GM18861 (cell line): ENCODE results near the gene ANKRD29.

ENCODE experiments used
- ATAC-seq: cut with Tn5 transposase; IDR thresholded peaks from one replicate; pipeline ENCODE4 v1.9.1; 2021; ENCODE audit not compliant: unreplicated experiment

Gene ANKRD29

DNA sequence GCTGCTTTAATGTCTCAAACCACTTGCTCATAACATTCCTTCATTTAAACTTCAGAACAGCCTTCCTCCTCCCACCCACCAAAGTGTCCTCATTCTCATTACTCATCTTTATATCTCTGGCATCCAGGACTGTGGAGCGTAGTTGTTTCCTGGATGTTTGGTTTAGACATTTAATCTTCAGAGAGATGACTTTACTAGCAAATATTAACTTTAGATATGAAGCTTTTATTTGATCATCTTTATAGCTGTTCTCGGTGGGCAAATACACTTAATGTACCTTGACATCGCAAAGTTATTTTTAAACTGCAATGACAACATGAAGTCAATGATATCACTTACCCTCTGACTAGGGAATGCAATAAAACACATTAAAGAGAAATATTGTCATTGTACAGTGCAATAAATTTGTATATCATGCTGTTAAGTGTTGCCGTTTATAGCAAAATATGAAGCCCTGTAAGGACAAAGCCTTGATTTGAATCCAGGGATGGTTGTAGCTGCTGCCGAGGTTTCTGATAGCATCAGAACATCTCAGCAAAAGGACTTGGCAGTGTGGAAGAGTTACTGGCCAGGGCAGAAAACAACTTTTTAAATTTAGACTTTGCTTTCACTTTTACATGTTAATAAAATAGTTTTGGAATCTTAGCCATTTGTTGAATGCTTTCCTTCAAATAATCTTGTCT is 21.9 kb upstream of the ANKRD29 start:
- ATAC-seq, result no peak

DNA sequence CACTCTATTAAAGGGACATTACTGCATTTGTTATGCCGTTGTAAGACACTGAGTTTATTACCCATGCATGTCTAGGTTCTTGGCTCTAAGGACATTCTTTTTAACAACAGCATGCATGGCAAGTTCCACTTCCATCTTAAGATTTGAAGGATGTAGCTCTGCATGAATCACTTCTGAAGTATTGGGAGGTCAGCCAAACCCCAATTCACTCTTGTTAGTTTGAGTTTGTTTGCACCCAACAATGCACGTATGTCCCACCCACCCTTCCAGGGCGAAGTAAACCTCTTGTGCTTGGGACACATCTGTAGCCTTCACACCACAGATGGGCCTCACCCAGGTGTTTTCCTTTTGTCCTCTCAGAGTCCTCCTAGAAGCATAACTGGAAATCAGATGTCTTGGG is 21.0 kb upstream of the ANKRD29 start:
- no peak for ATAC-seq

DNA sequence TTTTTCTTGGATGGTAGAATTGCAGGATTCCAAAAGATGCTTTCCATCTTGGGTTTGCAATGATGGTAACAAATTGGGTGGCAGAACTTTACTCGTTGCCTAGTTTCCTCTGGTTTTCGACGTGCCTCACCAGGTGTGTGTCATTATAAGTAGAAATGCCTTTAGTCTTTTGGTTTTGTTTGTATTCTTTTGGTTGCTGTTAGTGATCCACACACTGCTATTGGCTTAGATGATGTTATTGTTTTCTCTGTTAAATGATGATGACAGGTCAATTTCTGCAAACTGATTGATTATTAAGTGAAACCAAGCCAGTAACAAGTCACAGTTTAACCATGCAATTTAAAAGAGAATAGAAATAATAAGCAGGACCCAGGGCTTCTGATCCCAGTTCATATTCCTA is 20.4 kb upstream of the ANKRD29 start:
- no peak for ATAC-seq

- ATAC-seq, result peak; percentile 43
Measured at GRCh38 chr18:23682472-23682871, 19.8 kb upstream of the ANKRD29 start.

DNA sequence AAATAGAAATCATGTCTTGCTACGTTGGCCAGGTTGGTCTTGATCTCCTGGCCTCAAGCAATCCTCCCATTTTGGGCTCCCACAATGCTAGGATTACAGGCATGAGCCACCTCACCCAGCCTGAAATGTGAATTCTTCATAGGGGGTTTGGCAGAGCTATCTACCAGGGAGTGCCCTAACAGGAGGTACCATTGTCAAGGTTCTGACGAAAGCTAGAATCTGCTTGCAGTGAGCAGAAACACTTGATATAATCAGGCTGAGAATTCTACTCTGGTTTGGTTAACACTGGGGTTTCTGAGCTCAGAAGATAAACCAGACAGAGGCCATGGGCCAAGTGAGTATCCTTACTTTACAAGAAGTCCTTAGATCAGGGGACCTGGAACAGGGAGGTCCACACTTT is 19.3 kb upstream of the ANKRD29 start:
- no peak for ATAC-seq

DNA sequence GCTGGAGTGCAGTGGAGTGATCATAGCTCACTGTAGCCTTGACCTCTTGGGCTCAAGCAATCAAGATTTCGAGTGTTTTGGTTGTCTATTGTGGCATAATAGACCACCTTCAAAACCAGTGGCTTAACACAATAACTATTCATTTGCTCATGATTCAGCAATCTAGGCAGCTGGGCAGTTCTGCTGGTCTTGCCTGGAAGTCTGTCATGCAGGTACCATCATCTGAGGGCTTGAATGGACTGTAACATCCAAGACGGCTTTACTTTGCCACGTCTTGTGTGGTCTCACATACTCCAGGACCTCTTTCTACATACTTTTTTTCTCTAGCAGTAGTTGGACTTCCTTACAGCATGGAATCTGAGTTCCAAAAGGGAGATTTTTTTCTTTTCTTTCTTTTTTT is 13.2 kb upstream of the ANKRD29 start:
- ATAC-seq, result no peak

DNA sequence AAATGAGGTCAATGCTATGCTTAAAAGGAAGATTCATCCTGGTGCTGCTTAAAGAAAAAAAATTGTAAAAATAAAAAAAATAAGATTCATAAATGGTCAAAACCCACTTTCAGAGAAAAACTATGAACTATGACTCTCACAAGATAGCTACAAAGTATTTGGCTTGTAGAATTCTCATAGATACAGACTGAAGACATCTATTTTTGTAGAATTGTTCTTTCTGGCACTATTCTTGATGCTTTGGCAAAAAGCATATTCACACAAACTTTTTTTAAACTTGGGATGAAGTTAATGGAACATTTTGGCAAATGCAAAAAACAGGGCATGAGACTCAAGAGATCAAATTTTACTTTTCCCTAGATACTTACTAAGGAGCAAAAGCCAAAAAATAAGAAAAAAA is 12.5 kb upstream of the ANKRD29 start:
- no peak for ATAC-seq

DNA sequence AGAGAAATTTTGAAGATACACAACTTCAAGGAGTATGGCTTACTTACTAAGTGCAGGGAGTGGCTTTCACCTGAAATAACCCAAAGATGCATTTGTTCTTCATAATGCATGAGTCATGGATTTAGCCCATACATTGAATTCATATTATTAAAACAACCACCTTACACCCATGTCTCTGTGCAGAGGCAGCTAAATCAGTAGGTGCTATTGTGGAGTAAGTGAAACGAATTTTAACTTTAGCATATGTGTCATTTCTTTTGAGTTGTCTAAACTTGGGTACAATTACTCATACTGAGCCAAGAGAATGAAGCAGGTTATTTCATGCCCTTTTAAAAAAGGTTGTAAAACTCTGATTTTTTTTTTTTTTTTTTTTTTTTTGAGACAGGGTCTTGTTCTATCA is 11.0 kb upstream of the ANKRD29 start:
- no peak for ATAC-seq

GRCh38 chr18:23671564-23671963 is 8.9 kb upstream of the ANKRD29 start:
- ATAC-seq, result no peak

DNA sequence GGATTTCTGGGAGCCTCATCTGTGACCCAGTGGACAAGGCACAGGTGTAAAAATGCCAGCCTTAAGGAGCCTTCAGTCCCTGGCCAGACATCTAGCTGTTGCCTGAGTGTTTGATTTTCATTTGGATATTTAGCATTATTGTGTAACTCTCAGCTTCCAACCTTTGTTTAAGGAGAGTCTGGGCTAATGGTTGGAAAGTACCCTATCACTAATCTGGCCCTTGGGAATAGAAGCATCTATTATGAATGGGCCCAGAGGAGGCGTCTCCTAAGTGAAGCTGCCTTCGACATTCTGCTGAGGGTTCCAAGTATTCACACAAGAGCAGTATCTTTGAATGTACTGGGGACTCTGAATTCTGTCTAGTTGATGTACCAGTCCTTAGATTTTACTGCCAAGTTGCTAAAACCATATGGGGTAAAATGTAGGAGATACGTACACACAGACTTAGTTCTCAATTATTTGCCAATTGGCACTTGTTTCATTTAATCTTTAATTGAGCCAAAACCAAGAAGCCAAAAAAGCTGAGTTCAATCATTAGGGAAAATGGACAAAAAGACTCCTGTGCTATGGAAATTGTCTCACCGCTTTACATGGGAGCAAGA is 7.2 kb upstream of the ANKRD29 start:
- ATAC-seq, result no peak

- no peak for ATAC-seq
Measured at GRCh38 chr18:23669202-23669766, 6.6 kb upstream of the ANKRD29 start.

DNA sequence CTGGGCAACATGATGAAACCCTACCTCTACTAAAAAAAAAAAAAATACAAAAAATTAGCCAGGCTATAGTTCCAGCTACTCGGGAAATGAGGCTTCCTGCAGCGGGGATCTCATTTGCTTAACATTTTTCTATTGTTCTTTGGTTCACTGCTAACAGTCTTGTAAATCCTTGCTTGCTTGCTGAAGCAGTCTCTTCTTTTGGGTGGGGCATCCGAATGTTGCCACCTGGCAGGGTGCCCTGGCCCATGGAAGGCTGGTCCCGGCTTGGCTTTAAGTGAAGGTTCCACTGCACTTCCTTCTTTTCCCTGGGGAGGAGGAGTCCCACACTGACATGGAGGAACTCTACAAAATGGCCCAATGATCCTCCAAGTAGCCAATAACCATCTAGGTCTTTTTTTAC is 6.0 kb upstream of the ANKRD29 start:
- ATAC-seq, result no peak

- no peak for ATAC-seq
Measured at GRCh38 chr18:23667114-23667513, 4.4 kb upstream of the ANKRD29 start.

DNA sequence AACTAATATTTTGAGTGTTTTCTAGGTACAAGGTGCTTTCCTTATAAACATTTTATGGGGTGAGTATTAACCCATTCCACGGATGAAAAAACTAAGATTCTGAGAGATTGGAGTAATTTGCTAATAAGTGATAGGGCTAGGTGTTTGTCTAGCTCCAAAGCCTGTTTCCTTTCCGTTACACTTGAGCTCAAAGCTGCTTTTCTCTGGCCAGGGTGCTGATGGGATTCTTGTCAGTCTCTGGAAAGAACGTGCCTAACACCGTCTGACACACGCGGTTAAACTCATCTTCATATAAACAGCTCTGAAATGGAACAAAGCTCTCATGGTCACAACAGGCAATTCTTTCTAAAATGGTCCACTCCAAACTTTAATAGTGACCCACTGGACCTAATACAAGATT is 2.0 kb upstream of the ANKRD29 start:
- no peak for ATAC-seq

- ATAC-seq, result no peak
Measured at GRCh38 chr18:23661735-23662308, 889 bp downstream of the ANKRD29 start.

GRCh38 chr18:23658285-23658684 is 4.4 kb downstream of the ANKRD29 start:
- ATAC-seq, result no peak

GRCh38 chr18:23652232-23652631 is 10.5 kb downstream of the ANKRD29 start:
- ATAC-seq, result no peak

DNA sequence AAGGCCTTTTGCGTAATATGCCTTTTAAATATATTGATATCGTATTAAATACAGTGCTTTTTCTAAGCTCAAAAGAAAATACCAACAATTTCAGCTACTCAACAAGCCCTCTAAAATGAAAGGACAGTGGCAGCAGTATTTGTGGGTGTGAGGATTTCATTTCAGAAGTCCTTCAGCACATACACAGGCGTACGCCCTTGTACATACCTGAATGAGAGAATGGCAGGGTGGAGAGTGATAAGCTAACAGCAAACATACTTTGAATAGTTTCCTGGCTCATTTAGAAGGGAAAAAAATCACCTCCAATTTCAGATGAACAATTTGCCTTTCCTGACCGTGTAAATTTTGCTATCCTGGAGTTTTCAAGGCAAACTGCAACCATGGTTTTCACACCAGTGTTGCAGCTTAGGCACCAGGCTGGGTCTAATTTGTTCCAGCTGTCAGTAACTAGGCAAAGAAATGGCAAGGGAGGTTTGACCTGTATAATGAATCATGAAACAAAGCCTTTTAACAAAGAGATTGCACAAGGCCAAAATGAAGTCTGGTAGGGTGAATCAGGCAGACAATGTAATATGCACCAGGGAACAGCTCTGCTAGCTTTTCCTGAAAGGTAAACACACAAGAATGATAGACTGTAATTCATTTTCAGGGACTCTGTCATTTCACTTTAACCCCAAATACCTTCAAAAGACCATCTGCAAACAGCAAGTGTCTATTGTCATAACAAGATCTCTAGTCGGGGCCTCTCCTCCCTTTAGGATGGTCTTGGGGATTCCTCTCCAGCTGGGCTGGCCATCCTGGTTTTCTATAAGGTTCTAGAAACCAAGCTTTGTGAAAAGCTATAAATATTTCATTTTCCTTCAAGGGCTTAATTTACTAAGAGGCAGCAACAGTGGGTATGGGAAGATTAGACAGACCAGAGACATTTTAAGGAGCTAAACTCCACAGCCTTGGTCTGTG is 11.5 kb downstream of the ANKRD29 start:
- no peak for ATAC-seq

- no peak for ATAC-seq
Measured at GRCh38 chr18:23648940-23649607, 13.6 kb downstream of the ANKRD29 start.

GRCh38 chr18:23648456-23648855 is 14.3 kb downstream of the ANKRD29 start:
- ATAC-seq, result no peak

DNA sequence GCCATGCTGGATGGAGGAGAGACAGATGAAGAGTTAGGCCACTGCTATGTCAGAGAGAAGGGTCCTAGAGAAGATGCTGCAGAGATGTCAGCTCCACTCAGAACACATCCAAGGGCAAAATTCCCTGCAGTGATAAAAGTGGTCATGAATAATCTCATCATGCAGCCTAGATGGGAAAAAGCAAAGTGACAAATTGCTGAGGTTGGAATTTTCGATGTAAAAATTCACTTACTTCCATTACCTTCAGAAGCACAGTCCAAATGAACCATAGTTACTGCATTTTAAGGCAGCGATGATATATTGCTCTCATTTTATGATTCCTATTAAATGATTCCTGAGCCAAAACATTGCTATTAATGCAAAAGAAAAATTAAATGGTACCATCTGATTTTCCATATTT is 16.4 kb downstream of the ANKRD29 start:
- ATAC-seq, result no peak
